ENCODE measurements around the gene FIGN. TPM values are rescaled to one million over a fixed set of nuclear protein-coding genes. Genes with fewer than 3 reads are reported as not detected.

FIGN gene, protein sequence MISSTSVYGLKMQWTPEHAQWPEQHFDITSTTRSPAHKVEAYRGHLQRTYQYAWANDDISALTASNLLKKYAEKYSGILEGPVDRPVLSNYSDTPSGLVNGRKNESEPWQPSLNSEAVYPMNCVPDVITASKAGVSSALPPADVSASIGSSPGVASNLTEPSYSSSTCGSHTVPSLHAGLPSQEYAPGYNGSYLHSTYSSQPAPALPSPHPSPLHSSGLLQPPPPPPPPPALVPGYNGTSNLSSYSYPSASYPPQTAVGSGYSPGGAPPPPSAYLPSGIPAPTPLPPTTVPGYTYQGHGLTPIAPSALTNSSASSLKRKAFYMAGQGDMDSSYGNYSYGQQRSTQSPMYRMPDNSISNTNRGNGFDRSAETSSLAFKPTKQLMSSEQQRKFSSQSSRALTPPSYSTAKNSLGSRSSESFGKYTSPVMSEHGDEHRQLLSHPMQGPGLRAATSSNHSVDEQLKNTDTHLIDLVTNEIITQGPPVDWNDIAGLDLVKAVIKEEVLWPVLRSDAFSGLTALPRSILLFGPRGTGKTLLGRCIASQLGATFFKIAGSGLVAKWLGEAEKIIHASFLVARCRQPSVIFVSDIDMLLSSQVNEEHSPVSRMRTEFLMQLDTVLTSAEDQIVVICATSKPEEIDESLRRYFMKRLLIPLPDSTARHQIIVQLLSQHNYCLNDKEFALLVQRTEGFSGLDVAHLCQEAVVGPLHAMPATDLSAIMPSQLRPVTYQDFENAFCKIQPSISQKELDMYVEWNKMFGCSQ
- not detected in 2 replicates for total RNA-seq

DNA sequence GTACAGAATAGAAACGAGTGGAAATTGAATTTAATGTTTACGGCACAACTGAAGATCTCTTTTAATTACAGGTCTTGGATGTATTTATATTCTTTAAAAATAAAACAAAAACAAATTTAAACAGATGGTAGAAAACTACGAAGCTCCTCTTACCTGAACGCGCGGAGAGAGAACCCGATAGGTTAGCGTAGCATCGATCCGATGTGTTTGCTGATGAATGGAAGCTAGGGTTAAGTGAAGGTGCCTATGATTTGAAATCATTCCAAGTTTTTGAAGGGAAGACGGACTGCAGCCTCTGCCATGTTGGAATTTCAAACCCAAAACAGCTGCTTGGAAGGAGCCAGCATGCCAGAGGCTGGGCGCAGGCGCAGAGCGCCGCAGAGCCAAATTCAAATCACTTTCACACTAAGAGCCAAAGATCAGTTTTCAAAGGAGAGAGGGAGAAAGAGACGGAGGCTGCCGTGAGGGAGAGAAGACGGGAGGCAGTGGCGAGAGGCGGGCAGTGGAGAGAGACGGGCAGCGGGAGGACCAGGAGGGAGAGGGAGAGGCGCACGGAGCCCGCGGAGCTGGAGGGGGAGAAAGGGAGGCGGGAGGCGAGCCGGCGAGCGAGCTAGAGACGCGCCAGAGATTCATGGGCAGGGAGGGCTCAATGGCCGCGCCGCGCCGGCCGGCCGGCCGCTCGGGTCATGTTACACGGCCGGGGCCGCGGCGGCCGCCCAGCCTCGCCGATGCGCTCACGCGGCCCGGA is at the start of gene FIGN:
Gene FIGN (minus strand): TSS at position 324 of the 748 bp plus-strand sequence. CDS start 1,081 bp downstream, outside the sequence.
- TF ChIP-seq, protein P1, sequence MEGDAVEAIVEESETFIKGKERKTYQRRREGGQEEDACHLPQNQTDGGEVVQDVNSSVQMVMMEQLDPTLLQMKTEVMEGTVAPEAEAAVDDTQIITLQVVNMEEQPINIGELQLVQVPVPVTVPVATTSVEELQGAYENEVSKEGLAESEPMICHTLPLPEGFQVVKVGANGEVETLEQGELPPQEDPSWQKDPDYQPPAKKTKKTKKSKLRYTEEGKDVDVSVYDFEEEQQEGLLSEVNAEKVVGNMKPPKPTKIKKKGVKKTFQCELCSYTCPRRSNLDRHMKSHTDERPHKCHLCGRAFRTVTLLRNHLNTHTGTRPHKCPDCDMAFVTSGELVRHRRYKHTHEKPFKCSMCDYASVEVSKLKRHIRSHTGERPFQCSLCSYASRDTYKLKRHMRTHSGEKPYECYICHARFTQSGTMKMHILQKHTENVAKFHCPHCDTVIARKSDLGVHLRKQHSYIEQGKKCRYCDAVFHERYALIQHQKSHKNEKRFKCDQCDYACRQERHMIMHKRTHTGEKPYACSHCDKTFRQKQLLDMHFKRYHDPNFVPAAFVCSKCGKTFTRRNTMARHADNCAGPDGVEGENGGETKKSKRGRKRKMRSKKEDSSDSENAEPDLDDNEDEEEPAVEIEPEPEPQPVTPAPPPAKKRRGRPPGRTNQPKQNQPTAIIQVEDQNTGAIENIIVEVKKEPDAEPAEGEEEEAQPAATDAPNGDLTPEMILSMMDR (IDR thresholded peaks at IDR 0.05): no peak
- H3K27me3 Mint-ChIP-seq: peaks cover 24% of the 10 kb centered on the region
- ATAC-seq (ENCODE audit: low read depth): no peak
- peaks cover 4% of the 10 kb centered on the region for H3K4me1 Mint-ChIP-seq
- POLR2A ChIA-PET: no interaction called here
- H3K36me3 Mint-ChIP-seq (ENCODE audit: low read depth): no peaks in the 10 kb centered on the region
- intact Hi-C loops (cut with micrococcal nuclease): no loop called here
- no peak within 1 kb of the TSS for H3K4me3 Mint-ChIP-seq
- no peak within 1 kb of the TSS for H3K27ac Mint-ChIP-seq
- H3K9me3 Mint-ChIP-seq: no peaks in the 10 kb centered on the region
- no peak for DNase-seq
- CTCF ChIA-PET: no interaction called here

DNA sequence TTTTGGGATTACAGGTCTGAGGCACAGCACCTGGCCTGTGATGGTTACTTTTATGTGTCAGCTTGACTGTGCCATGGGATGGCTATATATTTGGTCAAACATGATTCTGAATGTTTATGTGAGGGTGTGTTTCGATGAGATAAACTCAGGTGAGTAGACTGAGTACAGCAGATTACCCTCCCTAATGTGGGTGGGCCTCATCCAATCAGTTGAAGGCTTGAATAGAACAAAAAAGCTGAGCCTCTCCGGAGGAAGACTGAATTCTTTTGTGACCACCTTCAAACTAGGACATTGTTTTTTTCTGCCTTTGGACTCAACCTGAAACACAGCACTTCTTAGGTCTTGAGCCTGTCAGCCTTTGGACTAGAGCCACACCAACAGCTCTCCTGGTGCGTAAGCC is 49.4 kb upstream of the FIGN start:
- ATAC-seq (ENCODE audit: low read depth): no peak
- Mint-ChIP-seq H3K4me3 (no peak overlapping the region), H3K4me1 (no peaks in the 10 kb centered on the region), H3K9me3 (no peaks in the 10 kb centered on the region), H3K36me3 (ENCODE audit: low read depth) (no peaks in the 10 kb centered on the region), H3K27ac (no peak overlapping the region), H3K27me3 (no peaks in the 10 kb centered on the region)
- no peak for DNase-seq
- intact Hi-C loops (cut with micrococcal nuclease): no loop called here
- TF ChIP-seq, protein P1 (IDR thresholded peaks at IDR 0.05): no peak
- ChIA-PET POLR2A (no interaction called here), CTCF (no interaction called here)

DNA sequence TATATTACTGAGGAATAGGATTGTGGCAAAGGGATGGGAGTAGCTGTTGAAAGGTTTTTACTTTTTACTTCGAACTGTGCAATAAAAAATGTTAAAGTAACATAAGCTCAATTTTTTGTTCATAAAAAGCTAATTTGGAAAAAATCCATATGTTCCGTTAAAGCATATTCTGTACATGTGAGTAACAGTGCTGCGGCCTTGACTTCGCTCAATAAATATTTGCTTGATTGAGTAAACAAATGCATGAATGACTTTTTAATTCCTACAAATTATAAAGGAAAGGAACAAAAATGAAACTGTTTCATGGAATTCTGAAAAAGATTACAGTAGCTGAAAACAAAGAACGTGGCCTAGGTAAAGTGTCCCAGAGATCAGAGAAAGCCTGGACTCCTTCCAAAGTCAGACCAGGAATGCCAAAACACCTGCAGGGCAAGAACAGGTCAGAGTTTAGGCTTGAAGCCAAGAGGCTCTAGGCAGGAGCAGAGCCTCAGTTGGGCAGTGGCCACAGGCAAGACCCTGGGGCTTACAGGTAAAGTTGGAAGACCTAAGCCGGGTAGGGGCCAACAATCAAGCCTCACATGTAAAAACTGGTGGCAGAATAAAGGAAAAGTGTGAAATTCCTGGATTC is 44.3 kb upstream of the FIGN start:
- DNase-seq: no peak
- CTCF ChIA-PET: interaction anchor here (0.5 kb wide), 1 partner anchor 803 kb away, joined by 3 read pairs; no protein-coding TSS in a partner anchor

DNA sequence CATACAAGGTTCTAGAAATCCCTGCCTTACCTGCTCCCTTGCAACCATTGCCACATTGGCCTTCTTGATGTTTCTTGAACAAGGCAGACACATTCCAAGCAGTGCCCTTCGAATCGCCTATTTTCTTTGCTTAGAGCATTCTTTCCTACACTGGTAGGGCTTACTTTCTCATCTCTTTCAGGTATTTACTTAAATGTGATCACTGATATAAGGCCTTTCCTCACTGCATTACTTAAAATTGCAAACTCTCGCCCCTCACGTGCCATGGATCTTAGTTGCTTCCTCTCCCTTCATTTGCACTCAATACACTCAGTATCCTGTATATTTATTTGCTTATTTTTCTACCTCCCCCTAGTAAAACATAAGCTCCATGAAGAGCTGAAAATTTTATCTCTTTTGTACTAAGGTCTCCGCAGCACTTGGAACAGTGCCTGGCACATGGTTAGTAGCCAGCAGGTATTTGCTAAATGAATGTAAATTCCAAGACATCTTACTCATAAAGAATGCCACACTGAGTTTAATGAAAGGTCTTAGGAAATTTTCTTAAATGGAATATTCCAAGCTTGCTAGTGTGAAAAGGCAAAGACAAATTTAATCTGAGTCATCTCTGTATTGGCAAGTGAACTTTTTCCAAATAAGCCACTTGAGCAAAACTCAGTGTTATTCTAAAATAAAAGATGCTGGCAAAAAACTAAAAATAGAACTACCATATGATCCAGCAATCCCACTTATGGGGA is 42.4 kb upstream of the FIGN start:
- TF ChIP-seq, protein P1 (IDR thresholded peaks at IDR 0.05): no peak
- Mint-ChIP-seq H3K27me3 (no peaks in the 10 kb centered on the region), H3K27ac (no peak overlapping the region), H3K4me3 (no peak overlapping the region), H3K9me3 (peaks cover 3% of the 10 kb centered on the region), H3K36me3 (ENCODE audit: low read depth) (no peaks in the 10 kb centered on the region), H3K4me1 (no peaks in the 10 kb centered on the region)
- ChIA-PET POLR2A (no interaction called here), CTCF (no interaction called here)
- intact Hi-C loops (cut with micrococcal nuclease): no loop called here
- no peak for ATAC-seq (ENCODE audit: low read depth)
- no peak for DNase-seq

More for the DNA sequence above, 44.3 kb upstream of the FIGN start:
- no peaks in the 10 kb centered on the region for H3K4me1 Mint-ChIP-seq
- no peak overlapping the region for H3K4me3 Mint-ChIP-seq
- H3K27ac Mint-ChIP-seq: no peak overlapping the region
- intact Hi-C loops (cut with micrococcal nuclease): no loop called here
- TF ChIP-seq, protein P1 (IDR thresholded peaks at IDR 0.05): no peak
- no peaks in the 10 kb centered on the region for H3K27me3 Mint-ChIP-seq
- POLR2A ChIA-PET: no interaction called here
- H3K36me3 Mint-ChIP-seq (ENCODE audit: low read depth): no peaks in the 10 kb centered on the region
- H3K9me3 Mint-ChIP-seq: peaks cover 3% of the 10 kb centered on the region
- ATAC-seq (ENCODE audit: low read depth): no peak

Measured in activated B cell treated with CpG ODN at 0.5 μM for 24 hours (primary cell).